HepG2 (cell line): ENCODE results near the gene AFTPH.

Experiments used
- ELF1 ChIP-seq: sonication (generic); formaldehyde crosslinking; IDR thresholded peaks from 2 replicates; pipeline ENCODE4 v1.4.0; 2020; ENCODE audit warnings: missing genetic modification reagents
- HMGXB4 ChIP-seq, 2 experiments: sonication (generic) in 1 of 2; formaldehyde crosslinking in 1 of 2; IDR thresholded peaks; 2 replicates each; pipeline versions ENCODE4 v1.4.0 to v1.6.1; 2018 to 2020; ENCODE audit warnings: missing genetic modification reagents in 2 of 2, borderline replicate concordance in 1 of 2, low read depth in 1 of 2, mild to moderate bottlenecking in 1 of 2, missing biosample characterization in 1 of 2
- KAT8 ChIP-seq: IDR thresholded peaks from 2 replicates; pipeline ENCODE4 v1.6.1; 2016; ENCODE audit warnings: missing genetic modification reagents, missing compliant biosample characterization
- KDM1A ChIP-seq: IDR thresholded peaks from 2 replicates; pipeline ENCODE4 v1.6.1; 2016; ENCODE audit warnings: missing compliant biosample characterization
- LBX2 ChIP-seq: sonication (generic); formaldehyde crosslinking; IDR thresholded peaks from 2 replicates; pipeline ENCODE4 v1.5.0; 2020; ENCODE audit warnings: missing genetic modification reagents, mild to moderate bottlenecking, borderline replicate concordance
- POLR2A ChIP-seq, 2 experiments: IDR thresholded peaks; 2 replicates each; pipeline ENCODE4 v1.6.1; 2011; ENCODE audit warnings: low read depth in 2 of 2, low read length in 2 of 2, mild to moderate bottlenecking in 1 of 2, moderate library complexity in 1 of 2; ENCODE audit not compliant: insufficient read depth in 1 of 2
- PRMT3 ChIP-seq: sonication (generic); formaldehyde crosslinking; IDR thresholded peaks from 2 replicates; pipeline ENCODE4 v1.8.1; 2022; ENCODE audit warnings: low read depth, mild to moderate bottlenecking, moderate library complexity, missing genetic modification reagents, borderline replicate concordance
- SIN3A ChIP-seq: IDR thresholded peaks from 2 replicates; pipeline ENCODE4 v1.6.1; 2011; ENCODE audit warnings: low read depth, mild to moderate bottlenecking, control low read depth, low read length, borderline replicate concordance
- ZBTB21 ChIP-seq: sonication (generic); formaldehyde crosslinking; IDR thresholded peaks from 2 replicates; pipeline ENCODE4 v1.4.0; 2020; ENCODE audit warnings: missing genetic modification reagents
- TF ChIP-seq, protein P1 (sequence below): sonication (generic); formaldehyde crosslinking; IDR thresholded peaks from 2 replicates; pipeline ENCODE4 v1.4.0; 2020; ENCODE audit warnings: missing genetic modification reagents, borderline replicate concordance
- TF ChIP-seq, protein P2 (sequence below): sonication (generic); formaldehyde crosslinking; IDR thresholded peaks from 2 replicates; pipeline ENCODE4 v1.4.0; 2020; ENCODE audit warnings: mild to moderate bottlenecking, missing genetic modification reagents, borderline replicate concordance
- TF ChIP-seq, protein P3 (sequence below): sonication (generic); formaldehyde crosslinking; IDR thresholded peaks from 2 replicates; pipeline ENCODE4 v1.5.0; 2020; ENCODE audit warnings: mild to moderate bottlenecking, missing genetic modification reagents, moderate library complexity

DNA sequence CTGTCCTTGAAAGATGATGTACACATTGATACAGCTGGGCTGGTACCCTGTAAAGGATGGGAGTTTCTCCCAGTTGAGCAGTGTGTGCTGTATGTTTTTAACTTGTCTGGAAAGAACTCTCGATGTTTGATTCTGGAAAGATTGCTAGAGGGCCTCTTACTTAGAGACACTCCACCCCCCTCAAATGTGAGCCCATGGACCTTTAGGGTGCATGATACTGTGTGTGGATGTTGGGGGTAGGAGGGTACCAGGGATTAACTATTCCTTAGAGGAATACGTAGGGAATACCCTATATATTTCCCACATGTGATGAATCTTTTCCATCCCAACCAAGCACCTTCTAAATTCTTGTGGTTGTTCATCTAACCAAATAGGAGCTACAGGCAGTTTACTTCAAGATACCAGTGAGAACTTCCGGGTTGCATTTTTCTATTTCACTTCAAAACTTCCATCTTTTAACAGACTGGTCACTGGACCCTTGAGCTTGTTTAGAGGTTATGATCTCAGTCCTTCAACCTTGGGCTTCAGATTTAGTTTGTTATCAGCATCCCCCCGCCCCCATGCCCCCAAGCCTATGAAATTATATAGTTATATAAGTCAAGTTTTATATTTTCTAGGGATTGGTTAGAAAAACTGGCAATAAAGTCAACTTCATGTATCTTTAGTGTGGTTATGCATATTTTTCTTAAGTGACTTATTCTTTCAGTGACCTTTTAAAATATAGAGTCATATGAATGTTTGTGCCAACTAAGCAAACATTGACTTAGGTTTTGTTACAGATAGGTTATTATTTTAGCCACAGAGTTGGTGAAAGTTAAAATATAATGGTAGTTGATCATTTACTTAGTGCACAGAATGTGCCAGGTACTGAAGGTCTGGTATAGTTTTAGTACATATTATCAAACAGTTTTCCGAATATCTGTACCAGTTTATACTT is 18.2 kb downstream of the AFTPH start:
- TF ChIP-seq POLR2A (IDR thresholded peaks at IDR 0.05; ENCODE audit: insufficient read depth in 1 of 2, low read depth in 2 of 2, low read length in 2 of 2) (no peak), ELF1 (peak; percentile 55), HMGXB4 (CRISPR knock-in tag; IDR thresholded peaks at IDR 0.05; ENCODE audit: borderline replicate concordance in 1 of 2, low read depth in 1 of 2) (no peak), KAT8 (CRISPR knock-in tag) (no peak), ZBTB21 (CRISPR knock-in tag) (no peak), KDM1A (CRISPR knock-in tag) (no peak), SIN3A (no peak), LBX2 (CRISPR knock-in tag) (no peak), PRMT3 (CRISPR knock-in tag) (no peak)
- TF ChIP-seq, protein P1, sequence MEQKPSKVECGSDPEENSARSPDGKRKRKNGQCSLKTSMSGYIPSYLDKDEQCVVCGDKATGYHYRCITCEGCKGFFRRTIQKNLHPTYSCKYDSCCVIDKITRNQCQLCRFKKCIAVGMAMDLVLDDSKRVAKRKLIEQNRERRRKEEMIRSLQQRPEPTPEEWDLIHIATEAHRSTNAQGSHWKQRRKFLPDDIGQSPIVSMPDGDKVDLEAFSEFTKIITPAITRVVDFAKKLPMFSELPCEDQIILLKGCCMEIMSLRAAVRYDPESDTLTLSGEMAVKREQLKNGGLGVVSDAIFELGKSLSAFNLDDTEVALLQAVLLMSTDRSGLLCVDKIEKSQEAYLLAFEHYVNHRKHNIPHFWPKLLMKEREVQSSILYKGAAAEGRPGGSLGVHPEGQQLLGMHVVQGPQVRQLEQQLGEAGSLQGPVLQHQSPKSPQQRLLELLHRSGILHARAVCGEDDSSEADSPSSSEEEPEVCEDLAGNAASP (CRISPR knock-in tag) = no peak
- TF ChIP-seq, protein P2, sequence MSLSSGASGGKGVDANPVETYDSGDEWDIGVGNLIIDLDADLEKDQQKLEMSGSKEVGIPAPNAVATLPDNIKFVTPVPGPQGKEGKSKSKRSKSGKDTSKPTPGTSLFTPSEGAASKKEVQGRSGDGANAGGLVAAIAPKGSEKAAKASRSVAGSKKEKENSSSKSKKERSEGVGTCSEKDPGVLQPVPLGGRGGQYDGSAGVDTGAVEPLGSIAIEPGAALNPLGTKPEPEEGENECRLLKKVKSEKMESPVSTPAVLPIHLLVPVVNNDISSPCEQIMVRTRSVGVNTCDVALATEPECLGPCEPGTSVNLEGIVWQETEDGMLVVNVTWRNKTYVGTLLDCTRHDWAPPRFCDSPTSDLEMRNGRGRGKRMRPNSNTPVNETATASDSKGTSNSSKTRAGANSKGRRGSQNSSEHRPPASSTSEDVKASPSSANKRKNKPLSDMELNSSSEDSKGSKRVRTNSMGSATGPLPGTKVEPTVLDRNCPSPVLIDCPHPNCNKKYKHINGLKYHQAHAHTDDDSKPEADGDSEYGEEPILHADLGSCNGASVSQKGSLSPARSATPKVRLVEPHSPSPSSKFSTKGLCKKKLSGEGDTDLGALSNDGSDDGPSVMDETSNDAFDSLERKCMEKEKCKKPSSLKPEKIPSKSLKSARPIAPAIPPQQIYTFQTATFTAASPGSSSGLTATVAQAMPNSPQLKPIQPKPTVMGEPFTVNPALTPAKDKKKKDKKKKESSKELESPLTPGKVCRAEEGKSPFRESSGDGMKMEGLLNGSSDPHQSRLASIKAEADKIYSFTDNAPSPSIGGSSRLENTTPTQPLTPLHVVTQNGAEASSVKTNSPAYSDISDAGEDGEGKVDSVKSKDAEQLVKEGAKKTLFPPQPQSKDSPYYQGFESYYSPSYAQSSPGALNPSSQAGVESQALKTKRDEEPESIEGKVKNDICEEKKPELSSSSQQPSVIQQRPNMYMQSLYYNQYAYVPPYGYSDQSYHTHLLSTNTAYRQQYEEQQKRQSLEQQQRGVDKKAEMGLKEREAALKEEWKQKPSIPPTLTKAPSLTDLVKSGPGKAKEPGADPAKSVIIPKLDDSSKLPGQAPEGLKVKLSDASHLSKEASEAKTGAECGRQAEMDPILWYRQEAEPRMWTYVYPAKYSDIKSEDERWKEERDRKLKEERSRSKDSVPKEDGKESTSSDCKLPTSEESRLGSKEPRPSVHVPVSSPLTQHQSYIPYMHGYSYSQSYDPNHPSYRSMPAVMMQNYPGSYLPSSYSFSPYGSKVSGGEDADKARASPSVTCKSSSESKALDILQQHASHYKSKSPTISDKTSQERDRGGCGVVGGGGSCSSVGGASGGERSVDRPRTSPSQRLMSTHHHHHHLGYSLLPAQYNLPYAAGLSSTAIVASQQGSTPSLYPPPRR (CRISPR knock-in tag) = no peak
- TF ChIP-seq, protein P3, sequence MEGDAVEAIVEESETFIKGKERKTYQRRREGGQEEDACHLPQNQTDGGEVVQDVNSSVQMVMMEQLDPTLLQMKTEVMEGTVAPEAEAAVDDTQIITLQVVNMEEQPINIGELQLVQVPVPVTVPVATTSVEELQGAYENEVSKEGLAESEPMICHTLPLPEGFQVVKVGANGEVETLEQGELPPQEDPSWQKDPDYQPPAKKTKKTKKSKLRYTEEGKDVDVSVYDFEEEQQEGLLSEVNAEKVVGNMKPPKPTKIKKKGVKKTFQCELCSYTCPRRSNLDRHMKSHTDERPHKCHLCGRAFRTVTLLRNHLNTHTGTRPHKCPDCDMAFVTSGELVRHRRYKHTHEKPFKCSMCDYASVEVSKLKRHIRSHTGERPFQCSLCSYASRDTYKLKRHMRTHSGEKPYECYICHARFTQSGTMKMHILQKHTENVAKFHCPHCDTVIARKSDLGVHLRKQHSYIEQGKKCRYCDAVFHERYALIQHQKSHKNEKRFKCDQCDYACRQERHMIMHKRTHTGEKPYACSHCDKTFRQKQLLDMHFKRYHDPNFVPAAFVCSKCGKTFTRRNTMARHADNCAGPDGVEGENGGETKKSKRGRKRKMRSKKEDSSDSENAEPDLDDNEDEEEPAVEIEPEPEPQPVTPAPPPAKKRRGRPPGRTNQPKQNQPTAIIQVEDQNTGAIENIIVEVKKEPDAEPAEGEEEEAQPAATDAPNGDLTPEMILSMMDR (CRISPR knock-in tag) = no peak
